T-helper 1 cell (primary cell): ENCODE measurements around the gene BBC3.
"Not testable (repeated sequence)": the region's sequence is repeated elsewhere in the genome, so short reads cannot be mapped to it uniquely, and the experiment has no call there.

ENCODE experiments used
- DNase-seq, 5 donors: peaks; one replicate each; pipeline ENCODE4 v3.0.0-alpha.2; 2012 to 2020
- total RNA-seq, 4 donors: gene quantifications; one replicate each; lab custom pipeline; 2026; lab: John Stamatoyannopoulos, UW

The BBC3 gene, protein sequence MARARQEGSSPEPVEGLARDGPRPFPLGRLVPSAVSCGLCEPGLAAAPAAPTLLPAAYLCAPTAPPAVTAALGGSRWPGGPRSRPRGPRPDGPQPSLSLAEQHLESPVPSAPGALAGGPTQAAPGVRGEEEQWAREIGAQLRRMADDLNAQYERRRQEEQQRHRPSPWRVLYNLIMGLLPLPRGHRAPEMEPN
- total RNA-seq: 9.4 to 41.5 (median 21.2) reads per million in 4 donors

DNA sequence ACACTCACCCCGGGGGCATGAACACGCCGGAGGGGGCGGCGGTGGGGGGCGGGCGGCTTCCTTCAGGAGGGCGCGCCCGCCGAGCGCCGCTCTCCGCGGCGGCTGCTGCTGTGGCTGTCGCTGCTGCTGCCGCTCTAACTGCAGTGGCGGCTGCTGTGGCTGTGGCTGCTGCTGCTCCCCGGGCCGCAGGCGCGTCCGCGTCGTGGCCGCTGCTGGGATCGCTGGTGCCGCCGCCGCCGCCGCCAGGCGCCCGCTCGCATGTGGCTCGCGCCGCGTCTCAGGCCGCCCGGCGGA lies at the start of gene BBC3:
Gene BBC3 (minus strand): TSS at position 279 of the 294 bp plus-strand sequence. CDS start 2,768 bp downstream, outside the sequence.
- no peak for DNase-seq

DNA sequence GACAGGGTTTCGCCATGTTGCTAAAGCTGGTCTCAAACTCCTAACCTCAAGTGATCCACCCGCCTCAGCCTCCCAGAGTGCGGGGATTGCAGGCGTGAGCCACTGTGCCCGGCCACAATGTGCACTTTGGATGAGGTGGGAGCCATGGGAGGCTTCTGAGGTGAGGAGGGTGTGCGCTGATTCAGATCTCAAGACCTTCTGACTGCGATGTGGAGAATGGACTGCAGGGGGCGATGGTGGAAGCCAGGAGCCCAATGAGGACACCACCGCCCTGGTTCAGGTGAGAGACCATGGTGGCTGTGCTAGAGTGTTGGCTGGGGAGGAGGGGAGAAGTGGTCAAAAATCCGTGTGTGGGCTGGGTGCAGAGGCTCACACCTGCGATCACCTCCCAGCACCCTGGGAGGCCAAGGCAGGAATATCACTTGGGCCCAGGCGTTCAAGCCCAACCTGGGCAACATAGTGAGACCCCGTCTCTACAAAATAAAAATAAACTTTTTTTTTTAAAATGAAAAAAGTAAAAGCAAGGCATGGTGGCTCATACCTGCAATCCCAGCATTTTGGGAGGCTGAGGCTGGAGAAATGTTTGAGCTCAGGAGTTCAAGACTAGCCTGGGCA lies 49.3 kb upstream of the BBC3 start:
- DNase-seq: peak in 3 of 5 donors; percentile 38 to 50 (median 45)

DNA sequence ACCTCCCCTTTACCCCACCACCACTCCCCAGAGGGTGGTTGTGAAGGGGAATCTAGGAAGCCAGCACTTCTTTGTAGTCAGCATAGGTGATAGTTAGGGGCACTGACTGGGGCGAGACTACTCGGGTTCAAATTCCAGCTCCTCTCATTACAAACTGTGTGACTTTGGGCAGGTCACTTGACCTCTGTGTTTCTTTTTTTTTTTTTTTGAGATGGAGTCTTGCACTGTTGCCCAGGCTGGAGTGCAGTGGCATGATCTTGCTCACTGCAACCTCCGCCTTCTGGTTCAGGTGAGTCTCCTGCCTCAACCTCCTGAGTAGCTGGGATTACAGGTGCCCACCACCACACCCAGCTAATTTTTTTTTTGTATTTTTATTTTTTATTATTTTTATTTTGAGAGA lies 45.5 kb upstream of the BBC3 start:
- DNase-seq: not testable (repeated sequence)

DNA sequence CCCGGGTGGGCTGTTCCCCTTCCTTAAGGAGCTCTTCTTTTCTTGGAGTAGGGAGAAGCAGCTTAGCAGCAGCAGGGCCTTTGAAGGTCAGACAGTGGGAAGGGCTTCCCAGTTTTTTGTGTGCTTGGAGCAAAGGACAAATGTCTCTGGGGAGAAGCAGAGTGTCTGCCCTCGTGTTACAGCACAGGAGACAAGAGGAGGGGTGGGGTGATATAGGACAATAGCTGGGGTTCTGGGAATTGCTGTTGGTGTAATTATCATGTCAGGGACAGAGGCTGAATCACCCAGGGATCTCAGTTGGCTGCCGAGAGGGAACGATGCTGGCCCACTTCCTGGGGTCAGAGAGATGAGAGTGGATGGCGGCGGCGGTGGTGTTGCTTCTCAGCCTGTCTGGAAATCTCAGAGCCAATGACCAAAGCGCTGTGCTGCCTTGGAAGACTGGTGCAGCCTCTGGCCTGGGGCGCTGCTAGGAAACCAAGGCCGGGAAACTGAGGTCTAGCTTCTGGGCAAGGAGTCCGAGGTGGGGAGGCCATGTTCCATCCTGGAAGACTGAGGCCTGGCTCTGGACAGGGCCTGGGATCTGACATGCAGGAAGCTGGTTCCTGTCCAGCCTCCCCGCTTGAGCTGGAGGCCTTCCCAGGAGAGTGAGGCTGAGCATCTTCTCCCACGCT lies 44.9 kb upstream of the BBC3 start:
- DNase-seq: no peak

DNA sequence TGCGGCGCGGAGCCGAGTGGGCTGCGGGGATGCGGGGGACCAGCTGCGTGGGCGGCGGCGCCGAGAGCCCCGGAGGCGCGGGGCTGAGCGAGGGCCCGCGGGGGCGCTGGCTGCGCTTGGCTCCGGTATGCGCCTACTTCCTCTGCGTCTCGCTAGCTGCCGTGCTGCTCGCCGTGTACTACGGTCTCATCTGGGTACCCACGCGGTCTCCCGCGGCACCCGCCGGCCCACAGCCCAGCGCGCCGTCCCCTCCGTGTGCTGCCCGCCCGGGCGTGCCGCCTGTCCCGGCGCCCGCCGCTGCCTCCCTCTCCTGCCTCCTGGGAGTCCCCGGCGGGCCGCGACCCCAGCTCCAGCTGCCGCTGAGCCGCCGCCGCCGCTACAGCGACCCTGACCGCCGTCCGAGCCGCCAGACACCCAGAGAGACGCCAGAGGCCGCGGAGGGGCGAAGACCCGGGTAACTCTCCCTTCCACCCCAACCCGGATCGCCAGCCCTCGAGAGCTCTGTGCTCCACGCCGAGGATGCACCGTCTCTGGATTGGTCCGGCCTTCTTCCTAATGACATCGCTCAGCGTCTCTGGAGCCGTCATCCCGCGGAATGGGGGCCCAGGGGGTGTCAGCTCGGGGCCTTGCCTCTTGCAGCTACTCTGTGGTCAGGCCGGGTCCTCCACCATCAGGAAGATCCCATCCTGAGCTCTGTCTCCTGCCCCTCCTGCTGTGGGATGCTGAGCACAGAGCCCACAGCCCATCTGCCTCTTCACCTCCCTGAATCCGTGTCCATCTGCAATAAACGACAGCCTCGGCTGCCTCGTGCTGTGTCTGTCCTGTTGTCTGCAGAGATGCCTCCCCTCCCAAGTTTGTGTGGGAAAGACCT lies 44.1 kb upstream of the BBC3 start:
- peak in 1 of 5 donors; percentile 18 for DNase-seq

DNA sequence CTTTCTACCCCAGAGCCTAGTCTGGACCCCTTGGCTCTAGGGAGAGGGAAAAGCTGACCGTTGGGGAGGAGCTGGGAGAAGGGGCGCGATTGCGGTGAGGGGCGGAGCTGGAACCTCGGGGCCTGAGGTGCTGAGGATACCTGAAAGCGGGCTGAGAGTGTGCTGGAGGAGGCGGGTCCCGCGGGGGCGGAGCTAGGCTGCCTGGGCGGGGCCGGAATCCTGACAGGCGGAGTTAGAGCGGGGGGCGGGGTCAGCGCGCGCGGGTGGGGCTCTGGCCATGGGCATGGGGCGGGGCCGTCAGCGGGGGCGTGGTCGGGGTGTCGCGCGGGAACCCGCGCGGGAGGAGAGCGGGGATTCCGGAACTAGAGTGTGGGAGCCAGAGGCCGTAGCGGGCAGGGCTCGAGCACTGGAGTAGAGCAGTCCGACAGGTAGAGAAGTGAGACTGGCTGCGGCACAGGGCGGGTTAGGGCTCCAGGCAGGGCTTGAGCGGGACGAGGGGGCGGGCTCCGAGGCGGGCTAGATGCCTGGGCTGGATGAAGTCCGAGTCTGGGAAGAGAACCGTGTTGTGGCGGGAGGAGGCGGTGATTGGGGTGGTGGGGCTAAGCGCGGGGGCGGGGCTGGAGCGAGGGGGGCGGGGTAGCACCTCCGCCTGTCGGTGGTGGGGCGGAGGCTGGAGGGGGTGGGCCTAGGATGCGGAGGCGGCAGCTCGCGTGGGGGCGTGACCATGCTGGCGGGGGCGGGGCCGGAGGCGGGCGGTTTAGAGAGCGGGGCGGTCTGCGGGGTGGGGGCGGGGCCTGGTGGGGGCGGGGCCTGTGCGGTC lies 43.3 kb upstream of the BBC3 start, which contains the start of gene INAFM1:
Gene INAFM1 (plus strand): TSS at position 815 of the 820 bp plus-strand sequence. CDS start 35 bp downstream, outside the sequence.
- peak; percentile 96 to 100 (median 99) for DNase-seq

DNA sequence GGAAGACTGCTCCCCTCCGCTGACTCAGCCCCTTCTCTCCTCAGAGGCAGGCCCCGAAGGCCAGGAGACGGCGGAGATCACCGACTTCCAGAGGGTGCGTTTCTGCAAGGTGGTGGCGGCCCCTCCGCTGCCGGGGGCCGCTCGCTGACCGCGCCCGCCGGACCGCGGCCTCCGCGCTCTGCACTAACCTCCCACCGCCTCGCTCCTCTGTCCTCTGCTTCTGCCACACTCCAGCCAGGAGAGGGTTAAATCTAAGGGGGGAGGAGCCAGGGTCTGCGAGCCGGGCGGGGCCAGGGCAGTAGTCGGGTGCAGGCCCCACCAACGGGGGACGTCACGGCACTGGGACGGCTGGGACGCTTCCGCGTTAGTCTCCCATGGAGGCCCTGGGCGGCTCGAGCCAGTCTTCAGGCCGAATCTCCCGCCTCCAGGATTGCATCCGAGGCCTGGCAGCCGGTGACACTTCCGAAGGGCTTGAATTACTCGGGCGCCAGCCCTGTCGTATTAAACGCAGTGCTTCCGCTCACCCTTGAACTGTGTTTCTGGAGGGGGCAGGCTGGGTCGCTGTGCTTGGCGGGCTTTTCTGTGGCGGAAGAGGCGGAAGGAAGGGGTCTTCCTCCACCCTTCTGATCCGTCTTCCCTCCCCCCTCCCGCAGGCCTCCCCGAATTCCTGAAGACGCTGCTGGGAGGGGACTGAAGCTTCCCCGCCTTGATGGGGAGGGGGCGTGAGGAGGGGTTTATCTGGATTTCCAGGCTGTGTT lies 42.5 kb upstream of the BBC3 start:
- DNase-seq: peak; percentile 78 to 93 (median 86)

DNA sequence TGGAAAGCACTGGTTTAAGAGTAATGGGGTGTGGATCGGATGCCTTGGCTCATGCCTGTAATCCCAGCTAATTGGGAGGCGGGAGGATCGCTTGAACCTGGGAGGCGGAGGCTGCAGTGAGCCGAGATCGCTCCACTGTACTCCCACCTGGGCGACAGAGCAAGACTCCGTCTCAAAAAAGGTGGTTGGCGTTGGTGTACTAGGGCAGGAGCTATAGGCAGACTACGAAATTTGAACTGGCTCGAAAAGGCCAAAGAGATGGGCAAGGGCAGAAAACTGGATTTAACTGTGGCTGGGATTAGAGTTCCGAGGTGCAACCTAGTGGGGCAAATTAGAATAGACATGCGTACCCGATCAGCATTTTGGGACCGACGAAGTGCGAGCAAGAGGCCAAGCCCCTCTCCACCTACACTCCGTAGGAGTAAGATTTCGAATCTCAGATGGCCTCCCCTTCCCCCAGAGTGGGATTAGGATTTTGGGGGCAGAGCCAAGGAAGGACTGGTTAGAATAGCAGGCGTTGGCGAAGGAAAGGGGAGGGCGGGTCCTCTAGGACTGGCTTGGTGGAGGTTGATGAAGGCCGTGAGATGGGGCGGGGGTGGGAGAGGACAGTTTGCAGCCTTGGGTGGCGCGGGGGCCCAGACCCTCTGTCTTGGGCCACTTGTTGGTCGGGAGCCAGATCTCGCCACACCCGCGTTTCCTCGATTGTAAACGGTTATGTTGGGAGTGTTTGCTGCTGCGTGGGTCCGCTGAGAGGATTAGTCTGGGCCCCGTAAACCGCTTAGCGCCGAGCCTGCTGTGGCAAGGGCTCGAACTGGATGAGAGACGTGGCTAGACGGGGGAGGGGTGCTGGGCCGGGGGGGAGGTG lies 41.7 kb upstream of the BBC3 start:
- peak in 2 of 5 donors; percentile 48 to 53 for DNase-seq

DNA sequence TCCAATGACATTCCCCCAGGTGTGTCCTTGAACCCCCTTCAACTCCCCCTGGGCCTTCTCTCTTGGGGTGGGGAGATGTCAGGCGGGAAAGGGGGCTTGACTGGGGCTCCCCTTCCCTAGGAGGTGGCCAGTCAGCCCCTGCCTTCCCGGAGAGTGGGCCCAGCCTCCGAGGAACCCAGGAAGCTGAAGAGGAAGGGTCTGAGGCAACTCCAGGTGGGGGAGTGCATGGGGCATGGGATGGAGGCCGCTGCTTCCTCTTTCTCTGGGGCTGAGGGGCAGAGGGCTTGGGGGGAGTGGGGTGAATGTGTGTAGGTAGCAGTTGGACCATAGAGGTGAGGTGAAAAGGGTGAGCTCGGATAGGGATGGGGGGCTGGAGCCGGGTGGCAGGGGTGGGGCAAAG lies 41.0 kb upstream of the BBC3 start:
- DNase-seq: no peak

DNA sequence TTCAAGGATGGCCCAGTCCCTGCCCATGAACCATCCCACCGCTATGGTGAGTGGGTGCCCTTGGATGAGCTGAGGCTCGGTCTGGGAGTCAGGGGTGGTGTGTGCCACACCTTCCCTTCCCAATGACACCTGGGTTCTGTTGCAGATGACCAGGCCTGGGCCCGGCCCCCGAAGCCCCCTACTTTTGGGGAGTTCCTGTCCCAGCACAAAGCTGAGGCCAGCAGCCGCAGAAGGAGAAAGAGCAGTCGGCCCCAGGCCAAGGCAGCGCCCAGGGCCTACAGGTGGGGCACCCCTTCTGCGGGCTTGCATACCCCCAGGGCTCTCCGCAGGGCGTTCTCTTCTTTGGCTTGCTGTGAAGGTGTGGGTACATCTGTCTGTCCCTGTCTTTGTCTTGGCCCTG lies 39.4 kb upstream of the BBC3 start:
- DNase-seq: no peak

DNA sequence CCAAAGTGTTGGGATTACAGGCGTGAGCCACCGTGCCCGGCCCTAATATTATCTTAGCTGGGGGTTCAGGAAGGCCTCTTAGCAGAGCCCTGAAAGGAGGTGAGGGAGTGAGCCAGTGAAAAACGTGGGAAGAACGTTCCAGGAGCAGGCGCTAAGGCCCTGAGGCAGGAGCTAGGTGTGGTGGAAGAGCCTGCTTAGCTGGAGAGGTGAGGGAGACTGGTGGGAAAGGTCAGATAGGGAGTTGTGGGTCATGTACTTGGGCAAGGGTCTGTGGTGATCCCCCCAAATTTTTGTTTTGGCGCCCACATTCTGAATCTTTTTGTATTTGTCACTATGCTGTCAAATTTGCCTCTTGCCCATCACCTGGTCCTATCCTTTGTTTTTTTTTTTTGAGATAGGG lies 38.6 kb upstream of the BBC3 start:
- no peak for DNase-seq

DNA sequence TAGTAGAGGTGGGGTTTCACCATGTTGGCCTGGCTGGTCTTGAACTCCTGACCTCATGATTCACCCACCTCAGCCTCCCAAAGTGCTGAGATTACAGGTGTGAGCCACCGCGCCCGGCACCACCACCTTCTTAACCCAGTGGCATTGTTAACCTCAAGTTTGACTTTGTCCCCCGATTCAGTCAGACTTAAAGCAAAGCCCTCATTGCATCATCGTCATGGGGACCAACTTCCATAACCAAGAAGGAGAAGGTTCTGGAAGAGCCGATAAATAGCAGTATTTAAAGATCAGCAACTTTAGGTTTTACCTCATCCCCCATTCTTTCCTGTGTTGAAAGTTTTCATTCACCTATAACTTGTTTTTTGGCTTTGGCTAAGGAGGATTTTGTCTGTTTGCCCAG lies 37.0 kb upstream of the BBC3 start:
- DNase-seq: no peak

DNA sequence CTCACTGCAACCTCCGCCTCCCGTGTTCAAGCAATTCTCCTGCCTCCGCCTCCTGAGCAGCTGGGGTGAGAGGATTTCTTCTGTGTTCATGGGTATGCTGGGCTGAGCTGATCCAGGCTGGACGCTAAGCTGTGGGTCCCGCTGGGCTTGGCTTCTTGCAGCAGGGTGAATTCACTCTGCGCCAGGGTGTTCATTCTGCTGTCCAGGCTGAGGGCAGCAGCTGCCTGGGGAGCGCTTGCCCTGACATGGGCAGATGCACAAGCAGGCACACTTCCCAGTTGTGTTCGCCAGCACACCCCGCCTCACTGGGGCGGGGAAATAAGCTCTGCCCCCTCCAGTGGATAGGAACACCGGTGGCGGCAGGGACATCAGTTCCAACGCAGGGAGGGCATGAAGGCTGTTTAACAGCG lies 36.4 kb upstream of the BBC3 start:
- no peak for DNase-seq

DNA sequence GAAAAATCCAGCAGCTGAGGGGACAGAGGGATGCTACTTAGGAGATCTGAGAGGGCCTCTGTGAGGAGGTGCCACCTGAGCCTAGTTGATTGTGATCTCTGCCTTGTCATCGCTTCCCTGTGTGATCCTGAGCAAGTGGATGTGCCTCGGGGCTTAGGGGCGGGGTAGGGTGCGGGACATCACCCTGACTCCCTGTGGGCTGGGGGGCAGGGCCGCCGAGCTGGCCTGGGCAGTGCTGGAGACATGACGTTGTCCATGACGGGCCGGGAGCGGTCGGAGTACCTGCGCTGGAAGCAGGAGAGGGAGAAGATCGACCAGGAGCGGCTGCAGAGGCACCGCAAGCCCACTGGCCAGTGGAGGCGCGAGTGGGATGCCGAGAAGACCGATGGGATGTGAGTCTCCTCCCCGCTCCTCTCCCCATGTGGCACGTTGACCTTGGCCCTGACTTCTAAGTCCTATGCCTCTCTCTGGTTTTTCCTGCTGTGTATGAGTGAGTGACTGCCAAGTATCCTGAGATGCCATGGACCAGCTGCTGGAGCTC lies 35.5 kb upstream of the BBC3 start:
- no peak for DNase-seq

DNA sequence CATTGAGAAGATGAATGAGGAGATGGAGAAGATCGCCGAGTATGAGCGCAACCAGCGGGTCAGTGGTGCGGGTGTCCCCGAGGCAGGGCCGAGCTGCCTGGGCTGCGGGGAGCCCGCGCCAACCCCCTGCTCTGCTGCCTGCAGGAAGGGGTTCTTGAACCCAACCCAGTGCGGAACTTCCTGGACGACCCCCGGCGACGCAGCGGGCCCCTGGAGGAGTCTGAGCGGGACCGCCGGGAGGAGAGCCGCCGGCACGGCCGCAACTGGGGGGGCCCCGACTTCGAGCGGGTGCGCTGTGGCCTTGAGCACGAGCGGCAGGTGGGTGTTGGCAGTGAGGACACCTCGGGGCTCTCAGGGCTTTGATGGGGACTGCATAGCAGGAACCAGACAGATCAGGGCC lies 33.6 kb upstream of the BBC3 start:
- DNase-seq: no peak

DNA sequence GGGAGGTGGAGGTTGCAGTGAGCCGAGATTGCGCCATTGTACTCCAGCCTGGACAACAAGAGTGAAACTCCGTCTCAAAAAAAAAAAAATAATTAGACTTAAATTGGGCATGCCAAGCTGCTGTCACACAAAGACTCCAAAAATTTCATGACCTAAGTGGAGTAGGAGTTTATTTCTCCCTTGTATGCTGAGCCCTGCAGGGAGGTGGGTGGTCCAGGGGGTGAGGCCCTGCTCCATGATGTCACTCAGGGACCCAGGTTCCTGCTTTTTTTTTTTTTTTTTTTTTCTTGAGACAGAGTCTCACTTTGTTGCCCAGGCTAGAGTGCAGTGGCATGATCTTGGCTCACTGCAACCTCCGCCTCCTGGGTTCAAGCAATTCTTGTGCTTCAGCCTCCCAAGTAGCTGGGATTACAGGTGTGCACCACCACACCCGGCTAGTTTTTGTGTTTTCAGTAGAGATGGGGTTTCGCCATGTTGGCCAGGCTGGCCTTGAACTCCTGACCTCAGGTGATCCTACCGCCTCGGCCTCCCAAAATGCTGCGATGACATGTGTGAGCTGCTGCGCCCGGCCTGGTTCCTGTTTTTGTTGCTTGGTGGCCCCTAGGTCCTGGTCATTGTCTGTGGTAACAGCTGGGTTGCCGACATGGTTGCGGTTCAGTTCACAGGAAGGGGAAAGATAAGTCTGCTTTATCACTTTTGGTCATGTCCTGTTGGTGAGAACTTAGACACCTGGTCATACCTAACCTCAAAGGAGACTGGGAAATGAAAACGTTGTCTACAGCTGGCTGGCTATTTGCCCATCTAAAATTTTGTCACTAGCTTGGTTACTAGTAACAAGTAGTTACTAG lies 31.2 kb upstream of the BBC3 start:
- DNase-seq: not testable (repeated sequence)

DNA sequence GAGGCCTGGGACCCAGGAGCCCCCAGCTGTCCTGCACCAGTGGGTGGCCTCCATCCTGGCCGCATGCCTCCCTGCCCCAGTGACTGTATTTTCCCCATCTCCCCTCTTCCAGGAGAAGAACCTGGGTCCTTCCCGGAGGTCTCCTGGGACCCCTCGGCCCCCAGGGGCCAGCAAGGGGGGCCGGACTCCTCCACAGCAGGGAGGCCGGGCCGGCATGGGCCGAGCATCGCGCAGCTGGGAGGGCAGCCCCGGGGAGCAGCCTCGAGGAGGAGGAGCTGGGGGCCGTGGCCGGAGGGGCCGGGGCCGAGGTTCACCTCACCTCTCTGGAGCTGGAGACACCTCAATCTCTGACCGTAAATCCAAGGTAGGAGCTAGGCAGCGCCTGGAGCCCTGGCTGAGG lies 29.5 kb upstream of the BBC3 start:
- no peak for DNase-seq

DNA sequence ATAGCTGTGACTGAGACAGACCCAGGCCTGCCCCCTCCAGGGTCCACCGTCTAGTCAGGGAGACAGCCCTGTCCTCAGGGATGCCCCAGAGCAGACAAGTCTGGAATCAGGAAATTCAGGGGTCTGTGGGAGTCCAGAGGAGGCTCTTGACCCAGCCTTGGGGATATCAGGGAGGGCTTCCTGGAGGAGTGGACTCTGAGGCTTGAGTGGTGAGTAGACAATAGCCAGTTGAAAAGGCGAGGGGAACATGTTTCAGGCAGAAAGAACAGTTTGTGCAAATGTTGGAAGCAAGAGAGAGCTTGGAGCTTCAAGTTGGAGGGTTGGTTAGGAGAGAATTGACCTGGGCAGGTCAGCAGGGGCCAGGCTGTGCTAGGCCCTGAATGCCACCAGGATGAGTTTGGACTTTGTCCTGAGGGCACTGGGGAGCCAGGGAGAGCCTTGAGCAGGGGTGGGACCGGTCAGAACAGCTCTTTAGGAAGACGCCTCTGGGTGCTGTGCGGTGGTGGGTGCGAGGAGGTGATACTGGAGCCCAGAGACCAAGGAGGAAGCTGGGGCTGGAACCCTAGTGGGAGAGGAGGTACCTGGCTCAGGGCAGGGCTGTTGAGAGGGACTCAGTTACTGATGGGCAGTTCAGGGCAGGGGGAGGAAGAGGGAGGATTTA lies 28.0 kb upstream of the BBC3 start:
- DNase-seq: no peak

DNA sequence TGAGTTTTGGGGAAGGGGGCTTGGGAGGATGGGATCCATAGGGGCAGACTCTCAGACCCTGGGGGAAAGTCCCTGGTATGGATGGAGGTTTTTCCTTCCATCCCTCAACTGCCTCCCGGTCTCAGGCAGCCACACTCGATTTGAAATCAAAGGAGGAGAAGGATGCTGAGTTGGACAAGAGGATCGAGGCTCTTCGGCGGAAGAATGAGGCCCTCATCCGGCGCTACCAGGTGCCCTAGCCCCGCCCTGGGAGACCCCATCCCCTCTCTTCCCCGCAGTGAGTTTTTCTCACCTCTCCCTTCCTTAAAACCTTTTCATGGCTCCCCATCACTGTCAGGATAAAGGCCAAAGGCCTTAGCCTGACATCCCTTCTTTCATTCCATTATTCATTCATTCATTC lies 27.4 kb upstream of the BBC3 start:
- no peak for DNase-seq
